ENCODE measurements around the gene RAB31.

RAB31 gene

GRCh38 chr18:9714266-9715087, 6.4 kb downstream of the RAB31 start:
- no peak for DNase-seq

GRCh38 chr18:9715088-9715343, 6.9 kb downstream of the RAB31 start:
- no peak for DNase-seq

GRCh38 chr18:9715978-9716774, 8.1 kb downstream of the RAB31 start:
- DNase-seq, result no peak

GRCh38 chr18:9716780-9717563, 8.9 kb downstream of the RAB31 start:
- DNase-seq, result no peak

GRCh38 chr18:9719421-9719981, 11.4 kb downstream of the RAB31 start:
- no peak for DNase-seq

GRCh38 chr18:9720327-9720726, 12.2 kb downstream of the RAB31 start:
- no peak for DNase-seq

- no peak for DNase-seq
Observed at GRCh38 chr18:9721893-9722550, 13.9 kb downstream of the RAB31 start.

- no peak for DNase-seq
Observed at GRCh38 chr18:9722691-9723090, 14.6 kb downstream of the RAB31 start.

GRCh38 chr18:9724797-9725585, 16.9 kb downstream of the RAB31 start:
- DNase-seq, result no peak

- no peak for DNase-seq
Observed at GRCh38 chr18:9726175-9726574, 18.1 kb downstream of the RAB31 start.

- DNase-seq, result no peak
Observed at GRCh38 chr18:9726936-9727335, 18.8 kb downstream of the RAB31 start.

- no peak for DNase-seq
Observed at GRCh38 chr18:9730786-9731185, 22.7 kb downstream of the RAB31 start.

GRCh38 chr18:9731380-9731779, 23.3 kb downstream of the RAB31 start:
- DNase-seq, result no peak

- no peak for DNase-seq
Observed at GRCh38 chr18:9732031-9732430, 23.9 kb downstream of the RAB31 start.

GRCh38 chr18:9734189-9734588, 26.1 kb downstream of the RAB31 start:
- DNase-seq, result no peak

GRCh38 chr18:9735238-9735637, 27.1 kb downstream of the RAB31 start:
- DNase-seq, result no peak

- no peak for DNase-seq
Observed at GRCh38 chr18:9735879-9736278, 27.8 kb downstream of the RAB31 start.

GRCh38 chr18:9736286-9736835, 28.3 kb downstream of the RAB31 start:
- no peak for DNase-seq

GRCh38 chr18:9737006-9737405, 28.9 kb downstream of the RAB31 start:
- DNase-seq, result no peak

- DNase-seq, result peak; percentile 36
Observed at GRCh38 chr18:9737472-9738121, 29.5 kb downstream of the RAB31 start.

Measured in NCI-H2029 (cell line).